ENCODE results near the gene SLC38A1. TPM values are rescaled to one million over a fixed set of nuclear protein-coding genes. Genes with fewer than 3 reads are reported as not detected.

Gene SLC38A1
- total RNA-seq, 1 experiment from 2014 or later: 107 TPM

DNA sequence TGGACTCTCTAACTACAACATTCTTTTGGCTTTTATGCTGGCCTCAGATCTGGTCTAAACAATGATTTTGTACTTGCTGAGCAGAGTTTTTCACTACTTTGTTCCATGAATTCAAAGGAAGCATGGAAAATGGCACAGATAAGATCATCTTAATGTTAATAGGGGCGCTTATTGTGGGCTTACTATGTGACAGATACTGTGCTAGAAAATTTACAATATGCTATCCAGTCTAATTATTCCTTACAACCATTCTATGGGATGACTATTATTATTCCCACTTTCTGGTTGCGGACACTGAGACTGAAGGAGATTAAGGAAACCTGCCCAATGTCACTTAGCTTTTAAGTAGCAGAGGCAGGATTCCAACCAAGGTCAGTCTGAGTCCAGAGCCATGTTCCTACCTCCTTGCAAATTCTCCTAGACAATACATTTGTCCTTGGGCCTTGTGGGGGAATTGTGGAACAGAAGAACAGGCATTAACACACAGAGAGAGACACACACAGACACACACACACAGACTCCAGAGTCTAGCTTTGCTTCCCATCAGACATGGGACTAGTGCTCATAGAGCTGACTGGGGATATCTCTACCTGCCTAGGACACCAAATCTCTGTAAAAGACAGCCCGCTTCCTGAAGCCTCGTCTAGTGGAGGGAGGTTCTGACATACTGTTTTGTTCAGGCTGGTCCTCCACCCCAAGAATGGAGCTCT lies 107.7 kb downstream of the SLC38A1 start:
- Histone ChIP-seq H3K4me2 (ENCODE audit: low read length) (no peak overlapping the region), H3K79me2 (ENCODE audit: low read length) (no peaks in the 10 kb centered on the region), H4K20me1 (ENCODE audit: low read length) (no peaks in the 10 kb centered on the region), H3K9me3 (ENCODE audit: low read length) (no peaks in the 10 kb centered on the region), H3F3A (ENCODE audit: low read length, unreplicated experiment) (no peaks in the 10 kb centered on the region), H3K27me3 (ENCODE audit: low read length) (no peaks in the 10 kb centered on the region), H3K36me3 (ENCODE audit: low read depth, low read length) (no peaks in the 10 kb centered on the region), H3K27ac (ENCODE audit: low read length) (no peak overlapping the region), H3K9me2 (replicated peaks; ENCODE audit: low read length) (no peaks in the 10 kb centered on the region), H2AFZ (ENCODE audit: low read length) (no peak overlapping the region), H3K4me3 (ENCODE audit: low read length) (no peak overlapping the region), H3K4me1 (ENCODE audit: insufficient read depth, low read length) (no peaks in the 10 kb centered on the region), H3K9ac (ENCODE audit: low read length) (no peak overlapping the region)
- ATAC-seq (no peak), DNase-seq (no peak)
- CTCF ChIA-PET: no interaction called here
- POLR2A ChIA-PET (ENCODE audit: unreplicated experiment): no interaction called here
- intact Hi-C loops (cut with micrococcal nuclease): no loop called here
- BruUV-seq (replicated peaks): no TSS peak
- TF ChIP-seq EZH2phosphoT487 (IDR thresholded peaks at IDR 0.05; ENCODE audit: borderline replicate concordance, low read length) (no peak), EZH2 (IDR thresholded peaks at IDR 0.05; ENCODE audit: low read length, unreplicated experiment) (no peak)

- ChIA-PET POLR2A (ENCODE audit: unreplicated experiment) (no interaction called here), CTCF (no interaction called here)
- Histone ChIP-seq H3K36me3 (ENCODE audit: low read depth, low read length) (no peaks in the 10 kb centered on the region), H3K4me3 (ENCODE audit: low read length) (no peak overlapping the region), H3K9me2 (replicated peaks; ENCODE audit: low read length) (no peaks in the 10 kb centered on the region), H3K4me2 (ENCODE audit: low read length) (no peak overlapping the region), H3K79me2 (ENCODE audit: low read length) (no peaks in the 10 kb centered on the region), H3F3A (ENCODE audit: low read length, unreplicated experiment) (no peaks in the 10 kb centered on the region), H3K9ac (ENCODE audit: low read length) (no peak overlapping the region), H3K27ac (ENCODE audit: low read length) (no peak overlapping the region), H4K20me1 (ENCODE audit: low read length) (no peaks in the 10 kb centered on the region), H3K9me3 (ENCODE audit: low read length) (no peaks in the 10 kb centered on the region), H3K4me1 (ENCODE audit: insufficient read depth, low read length) (no peaks in the 10 kb centered on the region), H2AFZ (ENCODE audit: low read length) (no peak overlapping the region), H3K27me3 (ENCODE audit: low read length) (no peaks in the 10 kb centered on the region)
- ATAC-seq (no peak), DNase-seq (no peak)
- TF ChIP-seq EZH2 (IDR thresholded peaks at IDR 0.05; ENCODE audit: low read length, unreplicated experiment): no peak
- no peak for TF ChIP-seq EZH2phosphoT487 (IDR thresholded peaks at IDR 0.05; ENCODE audit: borderline replicate concordance, low read length)
- no peak for TF ChIP-seq CTCF (conservative IDR thresholded peaks at IDR 0.05; ENCODE audit: low read depth, low read length)
- no TSS peak for BruUV-seq (replicated peaks)
- intact Hi-C loops (cut with micrococcal nuclease): no loop called here
Observed at GRCh38 chr12:46160101-46160980, 108.5 kb downstream of the SLC38A1 start.

DNA sequence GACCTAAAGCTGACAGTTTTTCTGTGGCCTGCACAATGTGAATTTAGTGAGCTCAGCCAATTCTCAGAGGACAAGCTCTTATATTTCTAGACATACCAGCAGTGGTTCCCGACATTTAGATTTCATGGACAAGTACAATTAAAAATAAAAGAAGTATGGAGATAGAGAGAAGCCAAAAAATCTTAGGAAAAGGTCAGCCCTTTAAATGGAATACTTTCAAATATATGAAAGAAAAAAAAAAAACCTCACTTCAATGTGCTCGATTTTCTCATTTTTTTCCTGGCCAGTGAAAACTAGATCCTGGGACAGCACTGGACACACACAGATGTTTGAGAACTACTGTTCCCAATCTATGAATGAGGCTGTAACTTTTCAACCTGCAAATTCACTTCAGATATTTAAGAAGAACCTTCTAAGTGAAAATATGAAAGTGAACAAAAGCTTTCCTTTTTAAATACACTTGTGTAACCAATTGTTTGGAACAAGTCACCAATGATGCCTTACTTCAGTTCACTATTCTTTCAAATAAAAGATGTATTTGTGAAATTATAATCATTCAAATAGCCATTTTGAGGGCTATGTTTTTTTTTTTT lies 109.4 kb downstream of the SLC38A1 start:
- no peak for TF ChIP-seq EZH2 (IDR thresholded peaks at IDR 0.05; ENCODE audit: low read length, unreplicated experiment)
- no peak for TF ChIP-seq EZH2phosphoT487 (IDR thresholded peaks at IDR 0.05; ENCODE audit: borderline replicate concordance, low read length)
- TF ChIP-seq CTCF (conservative IDR thresholded peaks at IDR 0.05; ENCODE audit: low read depth, low read length): no peak
- no peaks in the 10 kb centered on the region for H4K20me1 ChIP-seq (ENCODE audit: low read length)
- ATAC-seq (no peak), DNase-seq (no peak)
- no peak overlapping the region for H3K4me2 ChIP-seq (ENCODE audit: low read length)
- no peak overlapping the region for H2AFZ ChIP-seq (ENCODE audit: low read length)
- no peaks in the 10 kb centered on the region for H3K9me3 ChIP-seq (ENCODE audit: low read length)
- no peaks in the 10 kb centered on the region for H3K9me2 ChIP-seq (replicated peaks; ENCODE audit: low read length)
- H3K79me2 ChIP-seq (ENCODE audit: low read length): no peaks in the 10 kb centered on the region
- H3F3A ChIP-seq (ENCODE audit: low read length, unreplicated experiment): no peaks in the 10 kb centered on the region
- no peak overlapping the region for H3K4me3 ChIP-seq (ENCODE audit: low read length)
- H3K36me3 ChIP-seq (ENCODE audit: low read depth, low read length): no peaks in the 10 kb centered on the region
- ChIA-PET POLR2A (ENCODE audit: unreplicated experiment) (no interaction called here), CTCF (interaction anchor here (0.7 kb wide), 1 partner anchor 33 kb away, joined by 4 read pairs; no protein-coding TSS in a partner anchor)
- BruUV-seq (replicated peaks): no TSS peak
- no peak overlapping the region for H3K9ac ChIP-seq (ENCODE audit: low read length)
- H3K27me3 ChIP-seq (ENCODE audit: low read length): no peaks in the 10 kb centered on the region
- intact Hi-C loops (cut with micrococcal nuclease): loop anchor here (10.0 kb wide), 1 partner anchor 505 kb away; no protein-coding TSS in a partner anchor
- H3K4me1 ChIP-seq (ENCODE audit: insufficient read depth, low read length): peaks cover 3% of the 10 kb centered on the region; the same call in 1 of the 2 replicates
- H3K27ac ChIP-seq (ENCODE audit: low read length): no peak overlapping the region
